ENCODE data around the gene PLCD3.

DNA sequence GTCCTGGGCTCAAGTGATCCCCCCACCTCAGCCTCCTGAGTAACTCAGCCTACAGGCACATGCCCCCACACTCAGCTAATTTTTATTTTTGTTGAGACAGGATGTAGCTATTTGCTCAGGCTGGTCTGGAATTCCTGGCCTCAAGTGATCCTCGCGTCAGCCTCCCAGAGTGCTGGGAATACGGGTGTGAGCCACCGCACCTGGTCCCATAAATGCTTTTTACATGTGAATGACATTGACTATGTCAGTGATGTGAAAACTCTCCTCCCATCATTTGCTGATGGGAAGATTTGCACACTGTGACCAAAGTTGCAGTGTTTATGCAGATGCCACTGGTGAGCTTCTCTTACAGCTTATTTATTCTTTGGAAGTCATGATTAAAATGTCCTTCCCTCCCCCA lies 15.0 kb downstream of the PLCD3 start:
- TF ChIP-seq, protein P1, sequence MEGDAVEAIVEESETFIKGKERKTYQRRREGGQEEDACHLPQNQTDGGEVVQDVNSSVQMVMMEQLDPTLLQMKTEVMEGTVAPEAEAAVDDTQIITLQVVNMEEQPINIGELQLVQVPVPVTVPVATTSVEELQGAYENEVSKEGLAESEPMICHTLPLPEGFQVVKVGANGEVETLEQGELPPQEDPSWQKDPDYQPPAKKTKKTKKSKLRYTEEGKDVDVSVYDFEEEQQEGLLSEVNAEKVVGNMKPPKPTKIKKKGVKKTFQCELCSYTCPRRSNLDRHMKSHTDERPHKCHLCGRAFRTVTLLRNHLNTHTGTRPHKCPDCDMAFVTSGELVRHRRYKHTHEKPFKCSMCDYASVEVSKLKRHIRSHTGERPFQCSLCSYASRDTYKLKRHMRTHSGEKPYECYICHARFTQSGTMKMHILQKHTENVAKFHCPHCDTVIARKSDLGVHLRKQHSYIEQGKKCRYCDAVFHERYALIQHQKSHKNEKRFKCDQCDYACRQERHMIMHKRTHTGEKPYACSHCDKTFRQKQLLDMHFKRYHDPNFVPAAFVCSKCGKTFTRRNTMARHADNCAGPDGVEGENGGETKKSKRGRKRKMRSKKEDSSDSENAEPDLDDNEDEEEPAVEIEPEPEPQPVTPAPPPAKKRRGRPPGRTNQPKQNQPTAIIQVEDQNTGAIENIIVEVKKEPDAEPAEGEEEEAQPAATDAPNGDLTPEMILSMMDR (IDR thresholded peaks at IDR 0.05; ENCODE audit: low read depth, low read length): no peak
- TF ChIP-seq POLR2A (IDR thresholded peaks at IDR 0.05; ENCODE audit: extremely low read depth, insufficient read length): no peak
- TF ChIP-seq, protein P2, sequence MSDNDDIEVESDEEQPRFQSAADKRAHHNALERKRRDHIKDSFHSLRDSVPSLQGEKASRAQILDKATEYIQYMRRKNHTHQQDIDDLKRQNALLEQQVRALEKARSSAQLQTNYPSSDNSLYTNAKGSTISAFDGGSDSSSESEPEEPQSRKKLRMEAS (IDR thresholded peaks at IDR 0.05; ENCODE audit: low read depth, low read length): no peak
